Esophagus squamous epithelium (tissue), 5 donors: ENCODE data around the gene GABRR1. TPM values are rescaled to one million over a fixed set of nuclear protein-coding genes. Genes with fewer than 3 reads are reported as not detected.

Experiments
- DNase-seq: peaks from one replicate; lab custom pipeline; 2025; lab: John Stamatoyannopoulos, UW
- H3K27ac ChIP-seq, 4 donors: fragments of 200-600 bp; sonication (generic); one replicate each; pipeline ENCODE4 v1.5.1; 2016 to 2019; ENCODE audit warnings: mild to moderate bottlenecking in 1 of 4
- H3K27me3 ChIP-seq, 4 donors: fragments of 200-600 bp; sonication (generic); 1 replicate in 3 of 4; 2 replicates in 1 of 4; pipeline versions ENCODE4 v1.5.1 to v1.6.0; 2017 to 2021; ENCODE audit warnings: antibody characterized with exemption in 1 of 4
- H3K36me3 ChIP-seq, 3 donors: fragments of 200-600 bp; sonication (generic); one replicate each; pipeline ENCODE4 v1.5.1; 2016 to 2019
- H3K4me1 ChIP-seq, 3 donors: fragments of 200-600 bp; sonication (generic); one replicate each; pipeline ENCODE4 v1.5.1; 2017 to 2019
- H3K4me3 ChIP-seq, 4 donors: fragments of 200-600 bp; sonication (generic); 1 replicate in 3 of 4; 2 replicates in 1 of 4; pipeline ENCODE4 v1.5.1; 2016 to 2019; ENCODE audit warnings: mild to moderate bottlenecking in 2 of 4, moderate library complexity in 1 of 4
- H3K9me3 ChIP-seq, 3 donors: fragments of 200-600 bp; sonication (generic); one replicate each; pipeline ENCODE4 v1.5.1; 2016 to 2019
- CTCF ChIP-seq, 6 experiments: fragments of 450-650 bp in 4 of 6; fragments of 200-600 bp in 2 of 6; sonication (generic) in 2 of 6; IDR thresholded peaks; one replicate each; pipeline ENCODE4 v1.5.1; 2016 to 2019; ENCODE audit warnings: antibody characterized with exemption in 6 of 6, mild to moderate bottlenecking in 4 of 6, moderate library complexity in 4 of 6
- POLR2A ChIP-seq, 4 donors: fragments of 450-650 bp; IDR thresholded peaks; one replicate each; pipeline ENCODE4 v1.6.1; 2017; ENCODE audit warnings: antibody characterized with exemption in 4 of 4, mild to moderate bottlenecking in 4 of 4, moderate library complexity in 3 of 4
- WGBS, 2 donors: methylation state at CpG; one replicate each; pipeline ENCODE4 v1.1.5; 2018; 5-methylcytosine and 5-hydroxymethylcytosine counted together
- intact Hi-C: fragments of 100-400 bp; cut with DNase I; formaldehyde crosslinking; loops from one replicate; pipeline ENCODE4 v1.15.0; 2022
- total RNA-seq, 4 donors: library from RNA; depleted of rRNA; stranded (reverse); fragments of >200 nt; gene quantifications; one replicate each; pipeline ENCODE4 v1.1.0, GENCODE V29; 2016
- donor health status: DM: yes; HTN: yes; CAD: no.

The GABRR1 gene
- total RNA-seq, 4 donors from 2014 or later: 1.5 TPM; not detected in 3

DNA sequence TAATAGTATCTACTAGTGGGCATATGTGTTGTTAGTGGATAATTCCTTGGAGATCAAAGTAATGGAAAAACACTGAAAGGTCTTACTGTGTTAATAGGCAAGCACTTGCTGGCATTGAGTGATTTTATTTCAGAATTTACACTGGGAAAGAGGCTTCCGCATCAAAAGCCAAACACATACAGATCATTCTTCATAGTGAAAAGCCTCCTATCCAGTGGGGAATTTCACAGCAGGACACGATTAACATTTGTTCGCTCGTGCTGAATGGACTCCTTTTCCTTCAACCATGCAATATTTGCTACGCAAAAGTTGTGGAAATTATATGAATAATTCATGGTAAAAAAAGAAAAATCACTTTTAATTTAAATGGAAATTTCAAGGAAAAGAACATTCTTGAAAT lies 26.4 kb downstream of the GABRR1 start:
- Histone ChIP-seq H3K4me1 (peaks cover 0 to 3% (median 0%) of the 10 kb centered on the region in 3 donors), H3K27me3 (no peaks in the 10 kb centered on the region), H3K9me3 (peaks cover 0 to 16% (median 11%) of the 10 kb centered on the region in 3 donors), H3K27ac (no peak overlapping the region), H3K36me3 (no peaks in the 10 kb centered on the region), H3K4me3 (no peak overlapping the region)
- intact Hi-C loops: no loop called here
- TF ChIP-seq CTCF (IDR thresholded peaks at IDR 0.05) (no peak), POLR2A (IDR thresholded peaks at IDR 0.05) (no peak)
- DNase-seq: no peak
- 81 to 90% methylated on average over 5 of the region's 5 CpGs for WGBS, 2 donors

DNA sequence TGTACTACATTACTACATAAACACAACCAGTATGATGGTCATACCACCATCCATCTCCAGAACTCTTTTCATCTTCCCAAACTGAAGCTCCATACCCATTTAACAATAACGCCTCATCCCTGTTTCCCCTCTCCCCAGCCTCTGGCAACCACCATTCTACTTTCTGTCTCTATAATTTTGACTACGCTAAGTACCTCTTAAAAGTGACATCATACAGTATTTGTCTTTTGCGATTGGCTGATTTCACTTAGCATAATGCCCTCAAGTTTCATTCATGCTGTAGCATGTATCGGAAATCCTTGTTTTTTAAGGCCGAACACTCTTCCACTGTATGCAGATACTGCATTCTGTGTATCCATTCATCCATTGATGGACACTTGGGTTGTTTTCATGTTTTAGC lies 29.7 kb downstream of the GABRR1 start:
- Histone ChIP-seq H3K4me3 (no peak overlapping the region), H3K27ac (no peak overlapping the region), H3K9me3 (no peaks in the 10 kb centered on the region), H3K4me1 (peaks cover 0 to 3% (median 0%) of the 10 kb centered on the region in 3 donors), H3K36me3 (no peaks in the 10 kb centered on the region), H3K27me3 (no peaks in the 10 kb centered on the region)
- intact Hi-C loops: no loop called here
- no peak for DNase-seq
- WGBS, 2 donors: 77 to 93% methylated on average over 5 of the region's 5 CpGs
- TF ChIP-seq CTCF (IDR thresholded peaks at IDR 0.05): no peak
- no peak for TF ChIP-seq POLR2A (IDR thresholded peaks at IDR 0.05)

- no peaks in the 10 kb centered on the region for H3K27me3 ChIP-seq
- no peaks in the 10 kb centered on the region for H3K9me3 ChIP-seq
- TF ChIP-seq CTCF (IDR thresholded peaks at IDR 0.05): no peak
- no peak for TF ChIP-seq POLR2A (IDR thresholded peaks at IDR 0.05)
- DNase-seq: no peak
- intact Hi-C loops: no loop called here
- no peak overlapping the region for H3K4me3 ChIP-seq
- WGBS, 2 donors: 88 to 100% methylated on average over 1 of the region's 2 CpGs
- peaks cover 0 to 3% (median 0%) of the 10 kb centered on the region in 3 donors for H3K4me1 ChIP-seq
- H3K27ac ChIP-seq: peak overlapping the region in 1 of 4 donors; percentile 9
- no peaks in the 10 kb centered on the region for H3K36me3 ChIP-seq
Observed at GRCh38 chr6:89186762-89187161, 30.4 kb downstream of the GABRR1 start.

GRCh38 chr6:89184344-89184743 lies 32.8 kb downstream of the GABRR1 start:
- intact Hi-C loops: no loop called here
- H3K9me3 ChIP-seq: no peaks in the 10 kb centered on the region

DNA sequence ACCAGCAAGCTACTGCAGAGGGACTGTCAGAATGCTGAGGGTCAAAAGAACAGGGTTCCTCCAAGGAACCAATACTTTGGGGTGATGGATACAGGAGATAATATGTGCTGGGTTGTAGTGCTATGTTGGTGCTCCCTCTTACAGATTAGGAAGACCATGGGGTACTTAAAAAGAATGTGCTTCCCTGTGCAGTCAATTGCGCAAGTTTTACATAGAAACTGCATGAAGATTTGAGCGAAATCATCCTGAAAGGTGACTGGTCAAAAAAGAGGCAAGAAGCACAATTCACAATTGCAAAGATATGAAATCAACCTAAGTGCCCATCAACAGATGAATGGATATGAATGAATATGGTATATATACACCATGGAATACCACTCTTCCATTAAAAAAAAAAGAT lies 33.9 kb downstream of the GABRR1 start:
- Histone ChIP-seq H3K27ac (no peak overlapping the region), H3K4me1 (peaks cover 0 to 3% (median 0%) of the 10 kb centered on the region in 3 donors), H3K4me3 (no peak overlapping the region), H3K36me3 (no peaks in the 10 kb centered on the region), H3K9me3 (no peaks in the 10 kb centered on the region), H3K27me3 (no peaks in the 10 kb centered on the region)
- 49 to 68% methylated on average over 2 of the region's 2 CpGs for WGBS, 2 donors
- TF ChIP-seq CTCF (IDR thresholded peaks at IDR 0.05): no peak
- TF ChIP-seq POLR2A (IDR thresholded peaks at IDR 0.05): no peak
- DNase-seq: no peak
- intact Hi-C loops: no loop called here

More at GRCh38 chr6:89184344-89184743, 32.8 kb downstream of the GABRR1 start:
- no peak overlapping the region for H3K27ac ChIP-seq
- no peak for DNase-seq
- TF ChIP-seq POLR2A (IDR thresholded peaks at IDR 0.05) (no peak), CTCF (IDR thresholded peaks at IDR 0.05) (no peak)
- H3K4me3 ChIP-seq: no peak overlapping the region
- 87 to 89% methylated on average over 9 of the region's 9 CpGs for WGBS, 2 donors
- H3K4me1 ChIP-seq: peaks cover 0 to 3% (median 0%) of the 10 kb centered on the region in 3 donors
- no peaks in the 10 kb centered on the region for H3K36me3 ChIP-seq
- no peaks in the 10 kb centered on the region for H3K27me3 ChIP-seq
